ENCODE data around the gene ADM2.

GRCh38 chr22:50439314-50439870 lies 42.0 kb upstream of the ADM2 start:
- TF ChIP-seq USF2 (IDR thresholded peaks at IDR 0.05; ENCODE audit: borderline replicate concordance, low read depth, low read length) (no peak), EZH2phosphoT487 (IDR thresholded peaks at IDR 0.05; ENCODE audit: borderline replicate concordance, low read depth) (no peak), POLR2AphosphoS5 (IDR thresholded peaks at IDR 0.05; ENCODE audit: low read depth, low read length) (no peak), NFIC (IDR thresholded peaks at IDR 0.05; ENCODE audit: borderline replicate concordance) (no peak), TEAD4 (IDR thresholded peaks at IDR 0.05; ENCODE audit: borderline replicate concordance, insufficient read depth) (no peak)
- TF ChIP-seq, protein P1, sequence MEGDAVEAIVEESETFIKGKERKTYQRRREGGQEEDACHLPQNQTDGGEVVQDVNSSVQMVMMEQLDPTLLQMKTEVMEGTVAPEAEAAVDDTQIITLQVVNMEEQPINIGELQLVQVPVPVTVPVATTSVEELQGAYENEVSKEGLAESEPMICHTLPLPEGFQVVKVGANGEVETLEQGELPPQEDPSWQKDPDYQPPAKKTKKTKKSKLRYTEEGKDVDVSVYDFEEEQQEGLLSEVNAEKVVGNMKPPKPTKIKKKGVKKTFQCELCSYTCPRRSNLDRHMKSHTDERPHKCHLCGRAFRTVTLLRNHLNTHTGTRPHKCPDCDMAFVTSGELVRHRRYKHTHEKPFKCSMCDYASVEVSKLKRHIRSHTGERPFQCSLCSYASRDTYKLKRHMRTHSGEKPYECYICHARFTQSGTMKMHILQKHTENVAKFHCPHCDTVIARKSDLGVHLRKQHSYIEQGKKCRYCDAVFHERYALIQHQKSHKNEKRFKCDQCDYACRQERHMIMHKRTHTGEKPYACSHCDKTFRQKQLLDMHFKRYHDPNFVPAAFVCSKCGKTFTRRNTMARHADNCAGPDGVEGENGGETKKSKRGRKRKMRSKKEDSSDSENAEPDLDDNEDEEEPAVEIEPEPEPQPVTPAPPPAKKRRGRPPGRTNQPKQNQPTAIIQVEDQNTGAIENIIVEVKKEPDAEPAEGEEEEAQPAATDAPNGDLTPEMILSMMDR (IDR thresholded peaks at IDR 0.05), result no peak

Measured in SK-N-SH (cell line).